HepG2 (cell line): Measurements from ENCODE around the gene NDUFV1. TPM values are rescaled to one million over a fixed set of nuclear protein-coding genes. Genes with fewer than 3 reads are reported as not detected.
A peak's percentile ranks its signal among the peaks of the same experiment; 100 is the strongest.

Experiments used
- ASH2L ChIP-seq: fragments of 300-600, 200-600 bp; sonication (generic); IDR thresholded peaks from 2 replicates; pipeline ENCODE4 v1.7.0; 2017; ENCODE audit warnings: low read depth, mild to moderate bottlenecking, moderate library complexity, mixed read lengths, low read length; ENCODE audit not compliant: insufficient read length
- GABPA ChIP-seq, 2 experiments: IDR thresholded peaks; 2 replicates each; pipeline ENCODE4 v1.6.1; 2011 to 2016; ENCODE audit warnings: low read depth in 2 of 2, low read length in 1 of 2, missing biosample characterization in 1 of 2, missing genetic modification characterization in 1 of 2
- HOMEZ ChIP-seq: IDR thresholded peaks from 2 replicates; pipeline ENCODE4 v1.6.1; 2016; ENCODE audit warnings: low read depth
- KIAA2018 ChIP-seq: sonication (generic); formaldehyde crosslinking; IDR thresholded peaks from 2 replicates; pipeline ENCODE4 v1.5.0; 2020; ENCODE audit warnings: mild to moderate bottlenecking, missing genetic modification reagents, borderline replicate concordance
- NONO ChIP-seq, 2 experiments: fragments of 450-650 bp in 1 of 2; sonication (generic) in 1 of 2; formaldehyde crosslinking in 1 of 2; IDR thresholded peaks in 1 of 2; conservative IDR thresholded peaks in 1 of 2; 2 replicates each; pipeline versions ENCODE4 v1.6.1 to v1.8.0; 2017 to 2022; ENCODE audit warnings: mild to moderate bottlenecking in 1 of 2, missing genetic modification reagents in 1 of 2, moderate library complexity in 1 of 2
- POLR2AphosphoS5 ChIP-seq: IDR thresholded peaks from 2 replicates; pipeline ENCODE4 v1.6.1; 2012; ENCODE audit warnings: low read depth, low read length
- PPARG ChIP-seq: conservative IDR thresholded peaks from 2 replicates; pipeline ENCODE4 v1.6.1; 2016; ENCODE audit warnings: missing biosample characterization, missing genetic modification reagents
- SP5 ChIP-seq: IDR thresholded peaks from 2 replicates; pipeline ENCODE4 v1.6.1; 2016; ENCODE audit warnings: low read depth, borderline replicate concordance
- SPEN ChIP-seq: sonication (generic); formaldehyde crosslinking; IDR thresholded peaks from 2 replicates; pipeline ENCODE4 v1.5.1; 2020; ENCODE audit warnings: low read depth, mild to moderate bottlenecking, missing genetic modification reagents
- YEATS2 ChIP-seq: sonication (generic); formaldehyde crosslinking; IDR thresholded peaks from 2 replicates; pipeline ENCODE4 v1.4.0; 2020; ENCODE audit warnings: missing genetic modification reagents, borderline replicate concordance
- ZBTB14 ChIP-seq: sonication (generic); formaldehyde crosslinking; IDR thresholded peaks from 2 replicates; pipeline ENCODE4 v1.4.0; 2020; ENCODE audit warnings: missing genetic modification reagents
- ZBTB43 ChIP-seq: sonication (generic); formaldehyde crosslinking; conservative IDR thresholded peaks from 2 replicates; pipeline ENCODE4 v1.4.0; 2020; ENCODE audit warnings: missing genetic modification reagents
- ZKSCAN5 ChIP-seq: sonication (generic); formaldehyde crosslinking; IDR thresholded peaks from 2 replicates; pipeline ENCODE4 v1.5.1; 2020; ENCODE audit warnings: mild to moderate bottlenecking, missing genetic modification reagents
- ZNF564 ChIP-seq: sonication (generic); formaldehyde crosslinking; IDR thresholded peaks from 2 replicates; pipeline ENCODE4 v1.8.1; 2023; ENCODE audit warnings: mild to moderate bottlenecking, missing genetic modification reagents
- polyA plus RNA-seq, 8 experiments: library from polyadenylated mRNA; depleted of rRNA in 3 of 8; stranded (reverse) in 7 of 8; unstranded in 1 of 8; fragments of >200 nt; fragmentation: Illumina TruSeq in 4 of 8; extraction: Trizol in 4 of 8; gene quantifications; 2 replicates each; pipeline versions ENCODE4 v1.2.1 to v1.2.3, GENCODE V29; 2011 to 2016; ENCODE audit warnings: low read depth in 4 of 8, missing spikeins in 1 of 8, mixed read lengths in 1 of 8; ENCODE audit not compliant: insufficient read depth in 1 of 8
- total RNA-seq, 5 experiments: library from RNA; depleted of rRNA; stranded (reverse); fragments of >200 nt; fragmentation: Illumina TruSeq; extraction: Trizol; gene quantifications; 2 replicates each; pipeline ENCODE4 v1.2.3, GENCODE V29; 2016; ENCODE audit warnings: low read depth in 1 of 5

Gene NDUFV1
- total and polyA plus RNA-seq, 2 of the 13 experiments (the other 11 are each of a cell fraction or from before 2014, with no cell fraction given): 88.9 to 137 TPM

GRCh38 chr11:67630228-67630942 is 23.6 kb downstream of the NDUFV1 start (continued):
- TF ChIP-seq ZBTB43 (CRISPR knock-in tag): peak; percentile 70; the same call in 1 of the 2 replicates
- no peak for TF ChIP-seq ZBTB14 (CRISPR knock-in tag)
- TF ChIP-seq PPARG (CRISPR knock-in tag): peak; percentile 79; the same call in 1 of the 2 replicates
- no peak for TF ChIP-seq HOMEZ
- TF ChIP-seq SPEN (CRISPR knock-in tag): peak; percentile 70
- TF ChIP-seq POLR2AphosphoS5: peak; percentile 69
- 0 out of 2 replicates have a peak, but pooled peaks have one; percentile 47 for TF ChIP-seq ZKSCAN5 (CRISPR knock-in tag)
- no peak for TF ChIP-seq KIAA2018 (CRISPR knock-in tag)
- TF ChIP-seq SP5 (CRISPR knock-in tag): peak; percentile 24; the same call in 1 of the 2 replicates
- TF ChIP-seq ZNF564 (CRISPR knock-in tag): peak; percentile 56; the same call in 1 of the 2 replicates
- TF ChIP-seq NONO (IDR thresholded peaks at IDR 0.05): no peak
- TF ChIP-seq NONO (CRISPR knock-in tag; conservative IDR thresholded peaks at IDR 0.05): peak; percentile 30; the same call in 1 of the 2 replicates
- peak; percentile 23; the same call in 1 of the 2 replicates for TF ChIP-seq YEATS2 (CRISPR knock-in tag)
- TF ChIP-seq ASH2L: peak; percentile 35
- TF ChIP-seq GABPA (IDR thresholded peaks at IDR 0.05; ENCODE audit: low read depth, low read length): no peak
- peak; percentile 74 for TF ChIP-seq GABPA (CRISPR knock-in tag; IDR thresholded peaks at IDR 0.05; ENCODE audit: low read depth)
